K562 (cell line): ENCODE results near the gene CERS6.

Source experiments
- CTCF ChIP-seq, 3 experiments: IDR thresholded peaks in 2 of 3; conservative IDR thresholded peaks in 1 of 3; 2 replicates each; pipeline ENCODE4 v1.5.1; 2011 to 2012; ENCODE audit warnings: low read length in 3 of 3, mild to moderate bottlenecking in 3 of 3, control low read depth in 2 of 3, improper control_type of control experiment in 1 of 3, inconsistent platforms in 1 of 3, low read depth in 1 of 3, mixed read lengths in 1 of 3, moderate library complexity in 1 of 3; ENCODE audit not compliant: insufficient read depth in 2 of 3
- EP300 ChIP-seq: IDR thresholded peaks from 2 replicates; pipeline ENCODE4 v1.6.1; 2012; ENCODE audit warnings: low read length, improper control_type of control experiment
- MYBL2 ChIP-seq, 2 experiments: fragments of 450-650 bp in 1 of 2; sonication (generic) in 1 of 2; formaldehyde crosslinking in 1 of 2; IDR thresholded peaks; 2 replicates each; pipeline versions ENCODE4 v1.6.1 to v1.8.1; 2017 to 2022; ENCODE audit warnings: borderline replicate concordance in 1 of 2, inconsistent platforms in 1 of 2, low read depth in 1 of 2, mild to moderate bottlenecking in 1 of 2, missing genetic modification reagents in 1 of 2, moderate library complexity in 1 of 2
- POLR2A ChIP-seq: fragments of 450-650 bp; conservative IDR thresholded peaks from 2 replicates; pipeline ENCODE4 v1.6.1; 2016
- POLR2AphosphoS5 ChIP-seq: IDR thresholded peaks from 2 replicates; pipeline ENCODE4 v1.6.1; 2011; ENCODE audit warnings: mild to moderate bottlenecking, low read depth, low read length, moderate library complexity; ENCODE audit not compliant: control insufficient read depth, insufficient read depth

GRCh38 chr2:168525716-168526446 lies 69.8 kb downstream of the CERS6 start:
- TF ChIP-seq CTCF (IDR thresholded peaks at IDR 0.05 in 2 of 3, conservative IDR thresholded peaks at IDR 0.05 in 1 of 3; ENCODE audit: insufficient read depth in 2 of 3, low read depth in 1 of 3, low read length in 3 of 3) = no peak
- TF ChIP-seq POLR2AphosphoS5 = no peak
- no peak for TF ChIP-seq EP300
- TF ChIP-seq MYBL2 (IDR thresholded peaks at IDR 0.05; ENCODE audit: low read depth) = no peak
- TF ChIP-seq MYBL2 (CRISPR knock-in tag; IDR thresholded peaks at IDR 0.05; ENCODE audit: borderline replicate concordance) = no peak
- TF ChIP-seq POLR2A = no peak
